Measurements from ENCODE around the gene TUBB. TPM values are rescaled to one million over a fixed set of nuclear protein-coding genes. Genes with fewer than 3 reads are reported as not detected.

TUBB gene
- total and polyA plus RNA-seq, 9 of the 15 experiments (the other 6 are each of a cell fraction or from before 2014, with no cell fraction given), result 971 to 2,870 (median 1,478) TPM

GRCh38 chr6:30685157-30686008 lies 34.8 kb upstream of the TUBB start (continued):
- TF ChIP-seq, protein P1, sequence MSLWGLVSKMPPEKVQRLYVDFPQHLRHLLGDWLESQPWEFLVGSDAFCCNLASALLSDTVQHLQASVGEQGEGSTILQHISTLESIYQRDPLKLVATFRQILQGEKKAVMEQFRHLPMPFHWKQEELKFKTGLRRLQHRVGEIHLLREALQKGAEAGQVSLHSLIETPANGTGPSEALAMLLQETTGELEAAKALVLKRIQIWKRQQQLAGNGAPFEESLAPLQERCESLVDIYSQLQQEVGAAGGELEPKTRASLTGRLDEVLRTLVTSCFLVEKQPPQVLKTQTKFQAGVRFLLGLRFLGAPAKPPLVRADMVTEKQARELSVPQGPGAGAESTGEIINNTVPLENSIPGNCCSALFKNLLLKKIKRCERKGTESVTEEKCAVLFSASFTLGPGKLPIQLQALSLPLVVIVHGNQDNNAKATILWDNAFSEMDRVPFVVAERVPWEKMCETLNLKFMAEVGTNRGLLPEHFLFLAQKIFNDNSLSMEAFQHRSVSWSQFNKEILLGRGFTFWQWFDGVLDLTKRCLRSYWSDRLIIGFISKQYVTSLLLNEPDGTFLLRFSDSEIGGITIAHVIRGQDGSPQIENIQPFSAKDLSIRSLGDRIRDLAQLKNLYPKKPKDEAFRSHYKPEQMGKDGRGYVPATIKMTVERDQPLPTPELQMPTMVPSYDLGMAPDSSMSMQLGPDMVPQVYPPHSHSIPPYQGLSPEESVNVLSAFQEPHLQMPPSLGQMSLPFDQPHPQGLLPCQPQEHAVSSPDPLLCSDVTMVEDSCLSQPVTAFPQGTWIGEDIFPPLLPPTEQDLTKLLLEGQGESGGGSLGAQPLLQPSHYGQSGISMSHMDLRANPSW (CRISPR knock-in tag; IDR thresholded peaks at IDR 0.05), result no peak
- peak in 1 of 2 experiments; percentile 40; a peak in 1 of 4 replicates for TF ChIP-seq TEAD1 (CRISPR knock-in tag; IDR thresholded peaks at IDR 0.05)
- TF ChIP-seq ZNF354B (CRISPR knock-in tag; IDR thresholded peaks at IDR 0.05), result no peak
- peak; percentile 47 for TF ChIP-seq HNRNPLL (IDR thresholded peaks at IDR 0.05; ENCODE audit: low read depth, low read length, poor library complexity, severe bottlenecking)
- no peak for TF ChIP-seq BDP1 (IDR thresholded peaks at IDR 0.05; ENCODE audit: insufficient read depth, insufficient read length)
- no peak for TF ChIP-seq STAT5A (IDR thresholded peaks at IDR 0.05; ENCODE audit: borderline replicate concordance, low read length)
- no peak for TF ChIP-seq NCOA4 (IDR thresholded peaks at IDR 0.05; ENCODE audit: partially characterized antibody)
- TF ChIP-seq ESRRA (IDR thresholded peaks at IDR 0.05; ENCODE audit: borderline replicate concordance, low read depth), result 0 out of 2 replicates have a peak, but pooled peaks have one; percentile 7
- no peak for TF ChIP-seq SREBF1 (IDR thresholded peaks at IDR 0.05; ENCODE audit: borderline replicate concordance, low read depth, low read length)
- peak; percentile 4; the same call in 1 of the 2 replicates for TF ChIP-seq ARID2 (IDR thresholded peaks at IDR 0.05)
- TF ChIP-seq ZNF124 (CRISPR knock-in tag; IDR thresholded peaks at IDR 0.05), result no peak
- 0 out of 2 replicates have a peak, but pooled peaks have one; percentile 29 for TF ChIP-seq ZNF586 (CRISPR knock-in tag; conservative IDR thresholded peaks at IDR 0.05)
- TF ChIP-seq, protein P2, sequence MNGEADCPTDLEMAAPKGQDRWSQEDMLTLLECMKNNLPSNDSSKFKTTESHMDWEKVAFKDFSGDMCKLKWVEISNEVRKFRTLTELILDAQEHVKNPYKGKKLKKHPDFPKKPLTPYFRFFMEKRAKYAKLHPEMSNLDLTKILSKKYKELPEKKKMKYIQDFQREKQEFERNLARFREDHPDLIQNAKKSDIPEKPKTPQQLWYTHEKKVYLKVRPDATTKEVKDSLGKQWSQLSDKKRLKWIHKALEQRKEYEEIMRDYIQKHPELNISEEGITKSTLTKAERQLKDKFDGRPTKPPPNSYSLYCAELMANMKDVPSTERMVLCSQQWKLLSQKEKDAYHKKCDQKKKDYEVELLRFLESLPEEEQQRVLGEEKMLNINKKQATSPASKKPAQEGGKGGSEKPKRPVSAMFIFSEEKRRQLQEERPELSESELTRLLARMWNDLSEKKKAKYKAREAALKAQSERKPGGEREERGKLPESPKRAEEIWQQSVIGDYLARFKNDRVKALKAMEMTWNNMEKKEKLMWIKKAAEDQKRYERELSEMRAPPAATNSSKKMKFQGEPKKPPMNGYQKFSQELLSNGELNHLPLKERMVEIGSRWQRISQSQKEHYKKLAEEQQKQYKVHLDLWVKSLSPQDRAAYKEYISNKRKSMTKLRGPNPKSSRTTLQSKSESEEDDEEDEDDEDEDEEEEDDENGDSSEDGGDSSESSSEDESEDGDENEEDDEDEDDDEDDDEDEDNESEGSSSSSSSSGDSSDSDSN (IDR thresholded peaks at IDR 0.05; ENCODE audit: borderline replicate concordance in 1 of 2, low read depth in 2 of 2, low read length in 2 of 2), result peak in 1 of 2 experiments; percentile 66; a peak in 1 of 4 replicates
- TF ChIP-seq TFAP4 (CRISPR knock-in tag; IDR thresholded peaks at IDR 0.05; ENCODE audit: borderline replicate concordance), result no peak
- no peak for TF ChIP-seq PCBP2 (IDR thresholded peaks at IDR 0.05; ENCODE audit: low read depth, low read length, poor library complexity, severe bottlenecking)
- 0 out of 2 replicates have a peak, but pooled peaks have one; percentile 34 for TF ChIP-seq SMAD3 (CRISPR knock-in tag; conservative IDR thresholded peaks at IDR 0.05)
- no peak for TF ChIP-seq NEUROD1 (IDR thresholded peaks at IDR 0.05; ENCODE audit: borderline replicate concordance, low read depth, low read length, partially characterized antibody)
- no peak for TF ChIP-seq MEIS2 (IDR thresholded peaks at IDR 0.05; ENCODE audit: partially characterized antibody)
- no peak for TF ChIP-seq ZKSCAN3 (CRISPR knock-in tag; IDR thresholded peaks at IDR 0.05)
- TF ChIP-seq POLR2AphosphoS5 (IDR thresholded peaks at IDR 0.05; ENCODE audit: control insufficient read depth, insufficient read depth, low read depth, low read length), result peak; percentile 50; the same call in 1 of the 2 replicates
- TF ChIP-seq ZNF12 (CRISPR knock-in tag; IDR thresholded peaks at IDR 0.05), result peak; percentile 67; the same call in 1 of the 2 replicates
- no peak for TF ChIP-seq ZNF77 (CRISPR knock-in tag; IDR thresholded peaks at IDR 0.05)

Data from K562 (cell line).